K562 (cell line): ENCODE results near the gene CLPSL1. TPM values are rescaled to one million over a fixed set of nuclear protein-coding genes. Genes with fewer than 3 reads are reported as not detected.

Source experiments
- ATAC-seq: fragments of 200-7000 bp; cut with Tn5 transposase; 3 replicates; pipeline ENCODE4 v1.9.1; 2020; ENCODE audit warnings: moderate library complexity
- BruUV-seq: library from RNA; stranded (reverse); fragments of 400-500 nt; replicated peaks from 2 replicates; lab custom pipeline; 2021; lab: Mats Ljungman, UMichigan
- CTCF ChIA-PET: fragments of 300-600 bp; formaldehyde crosslinking; extraction: SDS; loops from one replicate; lab custom pipeline; 2021; ENCODE audit warnings: low intra/inter-chr PET ratio; lab: Yijun Ruan, JAX
- POLR2A ChIA-PET: fragments of 300-600, 350-650 bp; sonication (Branson Sonifier 250); formaldehyde crosslinking; extraction: SDS; loops from one replicate; lab custom pipeline; 2021; ENCODE audit warnings: antibody characterized with exemption, inconsistent platforms; lab: Yijun Ruan, JAX
- DNase-seq, 4 experiments: peaks; one replicate each; pipeline versions ENCODE4 v3.0.0 to v3.0.0-alpha.2; 2011 to 2018; ENCODE audit warnings: low spot score in 3 of 4, mixed read lengths in 3 of 4; ENCODE audit errors: extremely low read depth in 1 of 4
- FAIRE-seq: peaks from 2 replicates; lab custom pipeline; 2011; peaks lifted over from hg19 to GRCh38; lab: Jason Lieb, UNC
- H2AFZ ChIP-seq: 2 replicates; pipeline ENCODE4 v1.6.0; 2011; ENCODE audit warnings: low read depth, low read length, control low read depth, inconsistent platforms
- H3K27ac ChIP-seq: fragments of 200-600 bp; 3 replicates; pipeline ENCODE4 v1.8.0; 2011; ENCODE audit warnings: low read depth, mild to moderate bottlenecking, control low read depth, inconsistent platforms, low read length, moderate library complexity, mixed read lengths; ENCODE audit errors: extremely low read depth
- H3K27me3 ChIP-seq, 2 experiments: fragments of 300-600 bp in 1 of 2; 2 replicates in 1 of 2; 3 replicates in 1 of 2; pipeline versions ENCODE4 v1.6.0 to v1.8.0; 2011; ENCODE audit warnings: inconsistent platforms in 2 of 2, low read length in 2 of 2, mild to moderate bottlenecking in 1 of 2, mixed read lengths in 1 of 2, moderate library complexity in 1 of 2; ENCODE audit not compliant: control insufficient read depth in 2 of 2, insufficient read depth in 2 of 2
- H3K36me3 ChIP-seq: fragments of 300-600 bp; 3 replicates; pipeline ENCODE4 v1.8.0; 2011; ENCODE audit warnings: mild to moderate bottlenecking, low read length, inconsistent platforms; ENCODE audit not compliant: control insufficient read depth, insufficient read depth
- H3K4me1 ChIP-seq, 2 experiments: fragments of 200-600 bp in 1 of 2; replicated peaks in 1 of 2; 2 replicates in 1 of 2; 3 replicates in 1 of 2; pipeline versions ENCODE4 v1.5.1 to v1.8.0; 2011; ENCODE audit warnings: inconsistent platforms in 2 of 2, low read length in 2 of 2, mild to moderate bottlenecking in 1 of 2, mixed read lengths in 1 of 2, moderate library complexity in 1 of 2; ENCODE audit not compliant: control insufficient read depth in 2 of 2, insufficient read depth in 2 of 2
- H3K4me2 ChIP-seq: 2 replicates; pipeline ENCODE4 v1.6.1; 2011; ENCODE audit warnings: low read length, control low read depth, inconsistent platforms, mixed read lengths; ENCODE audit not compliant: insufficient read depth
- H3K4me3 ChIP-seq: fragments of 200-600 bp; sonication (generic), shearing (Covaris generic); 2 replicates; pipeline ENCODE4 v1.5.1; 2016; ENCODE audit warnings: control low read depth, inconsistent platforms
- H3K79me2 ChIP-seq: fragments of 200-600 bp; 3 replicates; pipeline ENCODE4 v1.8.0; 2011; ENCODE audit warnings: low read length, inconsistent platforms; ENCODE audit not compliant: control insufficient read depth, insufficient read depth
- H3K9ac ChIP-seq, 2 experiments: 2 replicates each; pipeline versions ENCODE4 v1.6.0 to v1.6.1; 2011; ENCODE audit warnings: low read depth in 2 of 2, low read length in 2 of 2, control low read depth in 1 of 2, inconsistent platforms in 1 of 2, mild to moderate bottlenecking in 1 of 2, mixed read lengths in 1 of 2; ENCODE audit not compliant: insufficient read depth in 1 of 2
- H3K9me1 ChIP-seq: one replicate; pipeline ENCODE4 v1.6.0; 2011; ENCODE audit warnings: inconsistent platforms, mild to moderate bottlenecking, low read length, moderate library complexity; ENCODE audit not compliant: control insufficient read depth, insufficient read depth
- H3K9me3 ChIP-seq: replicated peaks from 2 replicates; pipeline ENCODE4 v1.5.1; 2011; ENCODE audit warnings: low read depth, low read length, inconsistent platforms; ENCODE audit not compliant: control insufficient read depth, insufficient read depth
- H4K20me1 ChIP-seq: replicated peaks from 2 replicates; pipeline ENCODE4 v1.6.1; 2011; ENCODE audit warnings: low read length, inconsistent platforms, mixed read lengths; ENCODE audit not compliant: control insufficient read depth, insufficient read depth
- BCL6 ChIP-seq: fragments of 250-450 bp; sonication (Bioruptor Pico); IDR thresholded peaks from 2 replicates; pipeline ENCODE4 v1.4.0; 2020
- KDM1A ChIP-seq, 2 experiments: fragments of 450-650 bp; IDR thresholded peaks; 2 replicates each; pipeline ENCODE4 v1.6.1; 2016; ENCODE audit warnings: mild to moderate bottlenecking in 2 of 2
- TFE3 ChIP-seq: fragments of 450-650 bp; formaldehyde crosslinking; IDR thresholded peaks from 2 replicates; pipeline ENCODE4 v1.4.0; 2020; ENCODE audit warnings: mild to moderate bottlenecking, mixed read lengths
- TOE1 ChIP-seq, 2 experiments: fragments of 450-650 bp in 1 of 2; sonication (generic) in 1 of 2; formaldehyde crosslinking in 1 of 2; IDR thresholded peaks; 2 replicates each; pipeline versions ENCODE4 v1.7.1 to v1.8.0; 2016 to 2022; ENCODE audit warnings: borderline replicate concordance in 2 of 2, mild to moderate bottlenecking in 2 of 2, antibody characterized with exemption in 1 of 2, inconsistent platforms in 1 of 2, low read depth in 1 of 2, missing genetic modification reagents in 1 of 2, moderate library complexity in 1 of 2
- WGBS: fragments of 100-300 bp; shearing (Covaris generic); methylation state at CpG from one replicate; pipeline ENCODE4 v1.1.6; 2016; ENCODE audit warnings: low coverage, mixed read lengths; ENCODE audit not compliant: insufficient coverage; ENCODE audit errors: missing lambda C conversion rate; 5-methylcytosine and 5-hydroxymethylcytosine counted together
- in situ Hi-C: fragments of 300-500 bp; cut with MboI; formaldehyde crosslinking; loops from 4 replicates; pipeline ENCODE4 v1.15.0; 2018; ENCODE audit warnings: inconsistent platforms, mixed read lengths
- intact Hi-C: fragments of 100-400 bp; cut with micrococcal nuclease; formaldehyde crosslinking; loops from 2 replicates; pipeline ENCODE4 v1.14.2; 2022
- polyA plus RNA-seq, 8 experiments: library from polyadenylated mRNA; depleted of rRNA in 4 of 8; stranded (reverse) in 5 of 8; unstranded in 3 of 8; fragments of >200 nt; fragmentation: Nextera tagmentation in 2 of 8; fragmentation: Illumina TruSeq in 1 of 8; extraction: Ambion mirVana in 2 of 8; extraction: Trizol in 1 of 8; gene quantifications; 2 replicates each; pipeline versions ENCODE4 v1.2.1 to v1.2.3, GENCODE V29; 2011 to 2014; ENCODE audit warnings: inconsistent platforms in 1 of 8, missing spikeins in 1 of 8
- total RNA-seq, 7 experiments: library from RNA; depleted of rRNA in 6 of 7; stranded (reverse); fragments of >200 nt in 6 of 7; fragmentation: Illumina TruSeq in 2 of 7; extraction: Trizol in 2 of 7; gene quantifications; 2 replicates each; pipeline versions ENCODE4 v1.2.1 to v1.2.3, GENCODE V29; 2011 to 2021; ENCODE audit warnings: low replicate concordance in 1 of 7

The CLPSL1 gene
- total and polyA plus RNA-seq, 9 of the 15 experiments (the other 6 are each of a cell fraction or from before 2014, with no cell fraction given): not detected

GRCh38 chr6:35771343-35771627 is 9.5 kb upstream of the CLPSL1 start:
- CTCF ChIA-PET: no interaction called here
- POLR2A ChIA-PET: interaction anchor here (0.6 to 1.5 kb wide), 7 partner anchors 13 to 319 kb away, joined by 3 to 4 read pairs (median 3); no protein-coding TSS in a partner anchor
- in situ Hi-C loops: no loop called here

GRCh38 chr6:35774116-35774794 is 6.6 kb upstream of the CLPSL1 start:
- no peak for FAIRE-seq
- no peak overlapping the region for H3K4me2 ChIP-seq
- WGBS: 7% methylated on average over 11 of the region's 11 CpGs
- 0 out of 2 replicates have a peak, but pooled peaks cover under 1% of the 10 kb centered on the region for H4K20me1 ChIP-seq
- no peaks in the 10 kb centered on the region for H3K9me3 ChIP-seq
- H3K4me1 ChIP-seq: peaks cover 0 to 14% of the 10 kb centered on the region in 2 experiments; a peak in 2 of 5 replicates
- no peaks in the 10 kb centered on the region for H3K9me1 ChIP-seq
- H3K4me3 ChIP-seq: no peak overlapping the region
- in situ Hi-C loops: no loop called here
- peaks cover 26 to 70% of the 10 kb centered on the region in 2 experiments for H3K27me3 ChIP-seq
- no peak overlapping the region for H2AFZ ChIP-seq
- no peaks in the 10 kb centered on the region for H3K79me2 ChIP-seq
- H3K9ac ChIP-seq: no peak overlapping the region
- no peak overlapping the region for H3K27ac ChIP-seq
- ChIA-PET POLR2A (interaction anchor here (1.1 to 1.5 kb wide), 2 partner anchors 10 to 14 kb away, joined by 4 to 7 read pairs; no protein-coding TSS in a partner anchor), CTCF (no interaction called here)
- intact Hi-C loops: no loop called here
- no peak for ATAC-seq
- DNase-seq: no peak
- H3K36me3 ChIP-seq: no peaks in the 10 kb centered on the region
- BruUV-seq: no TSS peak
- TF ChIP-seq TOE1 (IDR thresholded peaks at IDR 0.05; ENCODE audit: borderline replicate concordance) (peak; percentile 31; the same call in 1 of the 2 replicates), TOE1 (CRISPR knock-in tag; IDR thresholded peaks at IDR 0.05; ENCODE audit: borderline replicate concordance, low read depth) (no peak), KDM1A (IDR thresholded peaks at IDR 0.05) (no peak), TFE3 (CRISPR knock-in tag) (peak; percentile 75)

More at GRCh38 chr6:35771343-35771627, 9.5 kb upstream of the CLPSL1 start:
- H3K36me3 ChIP-seq: no peaks in the 10 kb centered on the region
- no peak overlapping the region for H2AFZ ChIP-seq
- TF ChIP-seq BCL6: no peak
- TF ChIP-seq, all 486 proteins: peak for 0
- Histone ChIP-seq H3K4me2 (no peak overlapping the region), H3K79me2 (no peaks in the 10 kb centered on the region), H3K9me3 (no peaks in the 10 kb centered on the region), H3K4me1 (peaks cover 0 to 8% of the 10 kb centered on the region in 2 experiments; a peak in 2 of 5 replicates), H3K27me3 (peaks cover 20 to 58% of the 10 kb centered on the region in 2 experiments), H3K9me1 (no peaks in the 10 kb centered on the region), H4K20me1 (no peaks in the 10 kb centered on the region), H3K9ac (peak overlapping the region in 1 of 2 experiments; percentile 62; a peak in 2 of 4 replicates), H3K4me3 (no peak overlapping the region), H3K27ac (no peak overlapping the region)
- ATAC-seq: peak; percentile 37; the same call in 2 of the 3 replicates
- no peak for FAIRE-seq
- intact Hi-C loops: no loop called here
- no peak for DNase-seq
- 6% methylated on average over 5 of the region's 5 CpGs for WGBS
- no TSS peak for BruUV-seq
